Tibial nerve (tissue), 4 donors: ENCODE data around the gene DMXL2. TPM values are rescaled to one million over a fixed set of nuclear protein-coding genes. Genes with fewer than 3 reads are reported as not detected.

Experiments used
- DNase-seq, 2 donors: peaks; one replicate each; pipeline ENCODE4 v3.0.0-alpha.2; 2019; ENCODE audit warnings: low spot score in 2 of 2
- H3K27ac ChIP-seq, 4 donors: fragments of 200-600 bp; sonication (generic) in 3 of 4; one replicate each; pipeline ENCODE4 v1.5.1; 2017 to 2019; ENCODE audit warnings: mild to moderate bottlenecking in 1 of 4
- H3K27me3 ChIP-seq, 2 donors: fragments of 200-600 bp; sonication (generic) in 1 of 2; one replicate each; pipeline versions ENCODE4 v1.5.1 to v1.6.0; 2017 to 2019
- H3K36me3 ChIP-seq, 3 donors: fragments of 200-600 bp; sonication (generic); one replicate each; pipeline ENCODE4 v1.5.1; 2018 to 2019
- H3K4me1 ChIP-seq, 4 donors: fragments of 200-600 bp; sonication (generic) in 3 of 4; one replicate each; pipeline ENCODE4 v1.5.1; 2017 to 2019
- H3K4me3 ChIP-seq, 4 donors: fragments of 200-600 bp; sonication (generic) in 3 of 4; one replicate each; pipeline ENCODE4 v1.5.1; 2017 to 2019; ENCODE audit warnings: mild to moderate bottlenecking in 1 of 4, moderate library complexity in 1 of 4
- H3K9me3 ChIP-seq, 4 donors: fragments of 200-600 bp; sonication (generic) in 3 of 4; one replicate each; pipeline ENCODE4 v1.5.1; 2017 to 2019
- EP300 ChIP-seq, 2 donors: sonication (generic); formaldehyde crosslinking; IDR thresholded peaks; one replicate each; pipeline ENCODE4 v1.6.1; 2017; ENCODE audit warnings: antibody characterized with exemption in 2 of 2, mild to moderate bottlenecking in 1 of 2
- POLR2A ChIP-seq, 2 donors: fragments of 450-650 bp; IDR thresholded peaks; one replicate each; pipeline ENCODE4 v1.6.1; 2017; ENCODE audit warnings: antibody characterized with exemption in 2 of 2, mild to moderate bottlenecking in 2 of 2, moderate library complexity in 2 of 2
- WGBS, 2 donors: methylation state at CpG; one replicate each; pipeline ENCODE4 v1.1.5; 2018; 5-methylcytosine and 5-hydroxymethylcytosine counted together
- total RNA-seq, 4 donors: library from RNA; depleted of rRNA; stranded (reverse); fragments of >200 nt; gene quantifications; one replicate each; pipeline ENCODE4 v1.1.0, GENCODE V29; 2016
- TF ChIP-seq, protein P1 (sequence below), 5 experiments: fragments of 200-600 bp in 3 of 5; fragments of 450-650 bp in 2 of 5; sonication (generic) in 3 of 5; IDR thresholded peaks; one replicate each; pipeline ENCODE4 v1.5.1; 2016 to 2019; ENCODE audit warnings: antibody characterized with exemption in 5 of 5, mild to moderate bottlenecking in 3 of 5, moderate library complexity in 2 of 5

Gene DMXL2
- total RNA-seq, 4 donors from 2014 or later, result 43.7 to 49.6 (median 47.0) TPM

DNA sequence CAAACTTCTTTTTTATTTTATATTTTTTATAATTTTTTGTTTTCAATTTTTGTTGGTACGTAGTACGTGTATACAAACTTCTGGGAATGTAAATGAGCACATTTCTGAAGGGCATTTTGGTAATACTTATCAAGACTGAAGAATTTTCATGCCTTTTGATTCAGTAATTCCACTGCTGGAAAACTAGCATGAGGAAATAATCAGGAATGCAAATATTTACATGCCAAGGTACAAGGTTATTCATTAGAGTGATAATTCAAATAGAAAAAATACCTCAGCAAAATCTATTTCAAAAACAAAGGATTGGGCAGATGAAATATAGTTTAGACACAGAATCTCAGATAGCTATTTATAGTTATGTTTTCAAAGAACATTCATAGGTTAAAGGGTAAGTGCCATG lies 128.7 kb downstream of the DMXL2 start:
- H3K9me3 ChIP-seq, result no peaks in the 10 kb centered on the region
- H3K27ac ChIP-seq, result no peak overlapping the region
- peaks cover 0 to 35% (median 0%) of the 10 kb centered on the region in 3 donors for H3K36me3 ChIP-seq
- H3K4me1 ChIP-seq, result no peaks in the 10 kb centered on the region
- TF ChIP-seq, protein P1, sequence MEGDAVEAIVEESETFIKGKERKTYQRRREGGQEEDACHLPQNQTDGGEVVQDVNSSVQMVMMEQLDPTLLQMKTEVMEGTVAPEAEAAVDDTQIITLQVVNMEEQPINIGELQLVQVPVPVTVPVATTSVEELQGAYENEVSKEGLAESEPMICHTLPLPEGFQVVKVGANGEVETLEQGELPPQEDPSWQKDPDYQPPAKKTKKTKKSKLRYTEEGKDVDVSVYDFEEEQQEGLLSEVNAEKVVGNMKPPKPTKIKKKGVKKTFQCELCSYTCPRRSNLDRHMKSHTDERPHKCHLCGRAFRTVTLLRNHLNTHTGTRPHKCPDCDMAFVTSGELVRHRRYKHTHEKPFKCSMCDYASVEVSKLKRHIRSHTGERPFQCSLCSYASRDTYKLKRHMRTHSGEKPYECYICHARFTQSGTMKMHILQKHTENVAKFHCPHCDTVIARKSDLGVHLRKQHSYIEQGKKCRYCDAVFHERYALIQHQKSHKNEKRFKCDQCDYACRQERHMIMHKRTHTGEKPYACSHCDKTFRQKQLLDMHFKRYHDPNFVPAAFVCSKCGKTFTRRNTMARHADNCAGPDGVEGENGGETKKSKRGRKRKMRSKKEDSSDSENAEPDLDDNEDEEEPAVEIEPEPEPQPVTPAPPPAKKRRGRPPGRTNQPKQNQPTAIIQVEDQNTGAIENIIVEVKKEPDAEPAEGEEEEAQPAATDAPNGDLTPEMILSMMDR (IDR thresholded peaks at IDR 0.05), result no peak
- no peak for TF ChIP-seq POLR2A (IDR thresholded peaks at IDR 0.05)
- DNase-seq, result no peak
- no peak overlapping the region for H3K4me3 ChIP-seq
- H3K27me3 ChIP-seq, result no peaks in the 10 kb centered on the region
- WGBS, 2 donors, result 96% methylated on average over 2 of the region's 2 CpGs

DNA sequence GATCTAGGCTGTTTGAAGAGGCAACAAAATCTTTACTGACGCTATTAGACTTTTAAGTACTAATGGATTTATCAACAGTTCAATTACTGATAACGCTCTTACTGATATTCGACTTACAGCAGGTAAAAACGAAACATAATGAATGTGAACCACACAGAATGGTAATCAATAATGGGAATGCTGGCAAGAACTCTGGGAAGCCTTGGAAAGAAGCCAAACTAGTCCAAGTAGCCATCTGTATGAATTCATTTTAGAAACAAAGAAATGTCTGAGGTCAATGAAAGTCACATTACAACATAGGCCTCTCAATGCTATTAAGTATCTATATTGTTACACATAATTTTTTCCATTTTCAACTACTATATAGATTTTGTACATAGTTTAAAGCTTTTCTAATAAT lies 130.0 kb downstream of the DMXL2 start:
- TF ChIP-seq POLR2A (IDR thresholded peaks at IDR 0.05), result no peak
- DNase-seq, result no peak
- 77 to 78% methylated on average over 4 of the region's 4 CpGs for WGBS, 2 donors
- Histone ChIP-seq H3K4me1 (no peaks in the 10 kb centered on the region), H3K27ac (no peak overlapping the region), H3K4me3 (no peak overlapping the region), H3K9me3 (no peaks in the 10 kb centered on the region), H3K27me3 (no peaks in the 10 kb centered on the region), H3K36me3 (peaks cover 0 to 39% (median 0%) of the 10 kb centered on the region in 3 donors)

DNA sequence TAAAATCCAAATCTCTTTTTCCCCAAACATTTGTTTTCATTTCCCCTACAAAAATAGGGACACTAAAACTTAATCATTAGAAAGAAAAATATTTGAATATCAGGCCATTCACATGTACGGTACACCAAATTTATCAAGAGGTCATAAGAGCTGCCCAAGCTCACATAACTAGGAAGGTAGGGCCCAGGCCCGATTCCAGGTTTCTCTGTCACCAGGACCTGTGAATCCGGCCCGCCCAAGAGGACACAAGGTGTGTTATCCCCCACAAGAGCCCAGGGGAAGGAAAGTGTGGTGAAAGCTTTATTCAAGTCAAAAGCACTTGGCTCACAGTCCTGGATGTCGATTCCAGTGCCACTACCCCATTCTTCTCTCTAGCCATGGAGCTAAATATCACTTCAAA lies 130.6 kb downstream of the DMXL2 start:
- TF ChIP-seq POLR2A (IDR thresholded peaks at IDR 0.05) (no peak), EP300 (IDR thresholded peaks at IDR 0.05) (no peak)
- TF ChIP-seq, protein P1 (IDR thresholded peaks at IDR 0.05), result no peak
- no peaks in the 10 kb centered on the region for H3K4me1 ChIP-seq
- no peaks in the 10 kb centered on the region for H3K9me3 ChIP-seq
- H3K27me3 ChIP-seq, result no peaks in the 10 kb centered on the region
- H3K36me3 ChIP-seq, result peaks cover 0 to 44% (median 0%) of the 10 kb centered on the region in 3 donors
- DNase-seq, result no peak
- no peak overlapping the region for H3K4me3 ChIP-seq
- WGBS, 2 donors, result 90 to 93% methylated on average over 5 of the region's 5 CpGs
- no peak overlapping the region for H3K27ac ChIP-seq

DNA sequence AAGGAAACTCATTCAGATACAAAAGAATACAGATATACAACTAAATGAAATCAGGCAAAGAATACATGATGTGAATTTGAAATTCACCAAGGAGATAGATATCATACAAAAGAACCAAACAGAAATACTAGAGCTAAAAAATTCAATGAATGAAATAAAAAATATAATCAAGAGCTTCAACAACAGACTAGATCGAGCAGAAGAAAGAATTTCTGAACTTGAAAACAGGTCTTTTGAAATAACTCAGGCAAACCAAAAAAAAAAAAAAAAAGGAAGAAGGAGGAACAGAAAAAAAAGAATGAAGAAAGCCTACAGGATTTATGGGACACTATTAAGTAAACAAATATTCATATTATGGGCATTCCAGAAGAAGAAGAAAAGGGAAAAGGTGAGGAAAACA lies 137.8 kb downstream of the DMXL2 start:
- 74 to 100% methylated on average over 1 of the region's 1 CpG for WGBS, 2 donors
- no peaks in the 10 kb centered on the region for H3K4me1 ChIP-seq
- no peak overlapping the region for H3K4me3 ChIP-seq
- H3K36me3 ChIP-seq, result peaks cover 0 to 86% (median 0%) of the 10 kb centered on the region in 3 donors
- H3K27ac ChIP-seq, result no peak overlapping the region
- no peak for DNase-seq
- TF ChIP-seq, protein P1 (IDR thresholded peaks at IDR 0.05), result no peak
- TF ChIP-seq EP300 (IDR thresholded peaks at IDR 0.05) (no peak), POLR2A (IDR thresholded peaks at IDR 0.05) (no peak)
- H3K27me3 ChIP-seq, result no peaks in the 10 kb centered on the region
- H3K9me3 ChIP-seq, result peaks cover 0 to 38% (median 9%) of the 10 kb centered on the region in 4 donors

DNA sequence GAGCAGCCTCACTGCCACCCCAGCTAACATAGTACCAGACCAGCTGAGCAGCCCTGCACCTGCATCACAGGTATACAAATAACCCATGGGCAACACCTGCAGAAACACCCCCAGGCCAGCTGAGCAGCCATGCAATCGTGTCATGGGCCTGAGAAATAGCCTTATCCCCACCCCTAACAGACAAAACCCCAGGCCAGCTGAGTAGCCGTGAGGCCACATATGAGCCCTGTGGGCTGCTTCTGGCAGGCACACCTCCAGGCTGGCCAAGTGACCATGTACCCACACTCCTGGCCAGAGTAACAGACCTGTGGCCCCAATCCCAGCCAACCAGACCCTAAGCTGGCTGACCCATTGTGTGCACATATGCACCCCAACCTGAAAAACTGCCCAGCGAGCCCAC lies 138.6 kb downstream of the DMXL2 start:
- Histone ChIP-seq H3K27me3 (no peaks in the 10 kb centered on the region), H3K36me3 (peaks cover 0 to 78% (median 0%) of the 10 kb centered on the region in 3 donors), H3K4me3 (no peak overlapping the region), H3K9me3 (peaks cover 0 to 38% (median 9%) of the 10 kb centered on the region in 4 donors), H3K27ac (no peak overlapping the region), H3K4me1 (no peaks in the 10 kb centered on the region)
- 90 to 100% methylated on average over 3 of the region's 3 CpGs for WGBS, 2 donors
- TF ChIP-seq, protein P1 (IDR thresholded peaks at IDR 0.05), result no peak
- TF ChIP-seq EP300 (IDR thresholded peaks at IDR 0.05), result no peak
- no peak for TF ChIP-seq POLR2A (IDR thresholded peaks at IDR 0.05)
- no peak for DNase-seq

DNA sequence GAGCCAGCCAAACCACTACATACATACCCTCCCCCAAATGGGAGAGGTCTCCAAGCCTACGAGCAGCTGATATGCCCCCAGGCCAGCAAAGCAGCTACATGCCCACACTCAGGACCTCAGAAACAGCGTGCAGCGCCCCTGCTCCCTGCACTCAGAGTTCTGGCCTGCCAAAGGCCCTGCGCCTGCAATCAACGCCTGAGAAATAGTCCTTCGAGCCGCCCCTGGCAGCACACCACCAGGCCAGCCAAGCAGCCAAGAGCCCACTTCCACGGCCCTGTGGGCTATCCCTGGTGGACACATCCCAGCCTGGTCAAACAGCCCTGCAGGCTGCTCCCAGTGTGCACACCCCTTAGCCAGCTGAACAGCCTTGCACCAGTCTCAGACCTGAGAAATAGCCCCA lies 139.1 kb downstream of the DMXL2 start:
- WGBS, 2 donors, result 87 to 98% methylated on average over 7 of the region's 8 CpGs
- TF ChIP-seq POLR2A (IDR thresholded peaks at IDR 0.05) (no peak), EP300 (IDR thresholded peaks at IDR 0.05) (no peak)
- TF ChIP-seq, protein P1 (IDR thresholded peaks at IDR 0.05), result no peak

More for the DNA sequence above, 139.1 kb downstream of the DMXL2 start:
- H3K27ac ChIP-seq, result no peak overlapping the region
- DNase-seq, result no peak
- H3K9me3 ChIP-seq, result peaks cover 0 to 38% (median 9%) of the 10 kb centered on the region in 4 donors
- no peaks in the 10 kb centered on the region for H3K4me1 ChIP-seq
- no peak overlapping the region for H3K4me3 ChIP-seq
- H3K36me3 ChIP-seq, result peaks cover 0 to 73% (median 0%) of the 10 kb centered on the region in 3 donors
- H3K27me3 ChIP-seq, result no peaks in the 10 kb centered on the region
